Naive thymus-derived CD4-positive, alpha-beta T cell (primary cell): ENCODE data around the gene RAPGEF6. TPM values are rescaled to one million over a fixed set of nuclear protein-coding genes. Genes with fewer than 3 reads are reported as not detected.

Experiments used
- ATAC-seq: fragments of 150-1000 bp; cut with Tn5 transposase; 2 replicates; pipeline ENCODE4 v1.10.0; 2021; ENCODE audit warnings: mild to moderate bottlenecking, moderate library complexity
- CTCF ChIA-PET: fragments of 350-600 bp; sonication (Branson Sonifier 250); formaldehyde crosslinking; loops from one replicate; lab custom pipeline; 2021; ENCODE audit warnings: antibody characterized with exemption; lab: Charles Lee
- POLR2A ChIA-PET: fragments of 350-600 bp; sonication (Branson Sonifier 250); formaldehyde crosslinking; loops from one replicate; lab custom pipeline; 2021; ENCODE audit warnings: antibody characterized with exemption, inconsistent platforms; lab: Charles Lee
- DNase-seq, 9 donors: peaks; one replicate each; pipeline versions ENCODE4 v3.0.0 to v3.0.0-alpha.2; 2020 to 2022; ENCODE audit warnings: mixed read lengths in 1 of 9
- H3K27ac ChIP-seq: one replicate; pipeline ENCODE4 v1.7.0; 2013; ENCODE audit warnings: mild to moderate bottlenecking, low read depth, low read length, moderate library complexity
- H3K27me3 ChIP-seq, 2 donors: one replicate each; pipeline ENCODE4 v1.7.0; 2013; ENCODE audit warnings: low read length in 2 of 2, mild to moderate bottlenecking in 2 of 2, moderate library complexity in 2 of 2; ENCODE audit not compliant: control insufficient read depth in 2 of 2, insufficient read depth in 2 of 2
- H3K36me3 ChIP-seq, 3 experiments: 1 replicate in 2 of 3; 2 replicates in 1 of 3; pipeline ENCODE4 v1.7.0; 2013; ENCODE audit warnings: low read length in 3 of 3, mild to moderate bottlenecking in 3 of 3, moderate library complexity in 1 of 3; ENCODE audit not compliant: insufficient read depth in 3 of 3, control insufficient read depth in 2 of 3
- H3K4me1 ChIP-seq, 2 donors: one replicate each; pipeline ENCODE4 v1.7.0; 2013; ENCODE audit warnings: low read length in 2 of 2, mild to moderate bottlenecking in 2 of 2, moderate library complexity in 1 of 2; ENCODE audit not compliant: control insufficient read depth in 2 of 2, insufficient read depth in 2 of 2
- H3K4me3 ChIP-seq: 2 replicates; pipeline ENCODE4 v1.7.0; 2013; ENCODE audit warnings: mild to moderate bottlenecking, low read length
- H3K9me3 ChIP-seq, 3 experiments: 1 replicate in 2 of 3; 2 replicates in 1 of 3; pipeline ENCODE4 v1.7.0; 2013; ENCODE audit warnings: low read length in 3 of 3; ENCODE audit not compliant: control insufficient read depth in 2 of 3
- H3K27ac Mint-ChIP-seq, 9 donors: one replicate each; pipeline ENCODE4 v1.8.0; 2020 to 2022; ENCODE audit warnings: mixed read lengths in 9 of 9, mild to moderate bottlenecking in 8 of 9, moderate library complexity in 5 of 9, inconsistent platforms in 2 of 9
- H3K27me3 Mint-ChIP-seq, 5 donors: one replicate each; pipeline ENCODE4 v1.8.0; 2021 to 2022; ENCODE audit warnings: mixed read lengths in 5 of 5, mild to moderate bottlenecking in 1 of 5
- H3K36me3 Mint-ChIP-seq, 5 donors: one replicate each; pipeline ENCODE4 v1.8.0; 2020 to 2022; ENCODE audit warnings: mixed read lengths in 5 of 5, mild to moderate bottlenecking in 3 of 5, inconsistent platforms in 1 of 5
- H3K4me1 Mint-ChIP-seq, 7 donors: one replicate each; pipeline ENCODE4 v1.8.0; 2020 to 2022; ENCODE audit warnings: mixed read lengths in 7 of 7, mild to moderate bottlenecking in 3 of 7, inconsistent platforms in 1 of 7
- H3K4me3 Mint-ChIP-seq, 10 donors: one replicate each; pipeline ENCODE4 v1.8.0; 2020 to 2022; ENCODE audit warnings: mild to moderate bottlenecking in 10 of 10, mixed read lengths in 10 of 10, moderate library complexity in 6 of 10, inconsistent platforms in 2 of 10
- H3K9me3 Mint-ChIP-seq, 11 donors: one replicate each; pipeline ENCODE4 v1.8.0; 2020 to 2022; ENCODE audit warnings: mixed read lengths in 11 of 11, mild to moderate bottlenecking in 4 of 11, inconsistent platforms in 1 of 11, moderate library complexity in 1 of 11
- intact Hi-C, 2 donors: fragments of 100-400 bp; cut with micrococcal nuclease; formaldehyde crosslinking; loops; one replicate each; pipeline ENCODE4 v1.15.1; 2023
- polyA plus RNA-seq, 2 donors: library from polyadenylated mRNA; unstranded; fragments of 300-500 nt; fragmentation: Illumina TruSeq; gene quantifications; one replicate each; pipeline ENCODE4 v1.2.3, GENCODE V29; 2021
- total RNA-seq, 6 experiments: library from RNA in 5 of 6; stranded (reverse) in 5 of 6; gene quantifications; 1 replicate in 5 of 6; 2 replicates in 1 of 6; pipeline ENCODE4 v1.2.3 and lab custom pipeline; 2021 to 2026

RAPGEF6 gene
- total and polyA plus RNA-seq, 7 experiments from 2014 or later = 36.7 to 186 (median 90.8) TPM

GRCh38 chr5:131532031-131532640 lies 102.9 kb downstream of the RAPGEF6 start:
- H3K27ac ChIP-seq = peak overlapping the region; percentile 72
- DNase-seq = peak in 6 of 9 donors; percentile 26 to 46 (median 41)
- ChIA-PET CTCF (interaction anchor here (0.7 to 1.3 kb wide), 6 partner anchors 16 to 430 kb away, joined by 3 to 7 read pairs (median 4); no protein-coding TSS in a partner anchor), POLR2A (interaction anchor here (0.5 to 10.1 kb wide), 10 partner anchors 8 to 188 kb away, joined by 3 to 144 read pairs (median 4); no protein-coding TSS in a partner anchor)
- ATAC-seq = peak; percentile 57
- H3K27me3 ChIP-seq = no peaks in the 10 kb centered on the region
- H3K36me3 ChIP-seq = no peaks in the 10 kb centered on the region
- H3K4me1 ChIP-seq = peaks cover 39 to 68% of the 10 kb centered on the region in 2 donors
- intact Hi-C loops = loop anchor here (1.0 to 5.0 kb wide), 5 partner anchors 9 to 100 kb away; no protein-coding TSS in a partner anchor
- peak overlapping the region; percentile 66 to 92 (median 88) for H3K4me3 Mint-ChIP-seq
- H3K4me1 Mint-ChIP-seq = peaks cover 51 to 92% (median 79%) of the 10 kb centered on the region in 7 donors
- no peaks in the 10 kb centered on the region for H3K9me3 ChIP-seq
- H3K4me3 ChIP-seq = peak overlapping the region; percentile 55
- peak overlapping the region; percentile 77 to 95 (median 90) for H3K27ac Mint-ChIP-seq
- no peaks in the 10 kb centered on the region for H3K9me3 Mint-ChIP-seq
- H3K27me3 Mint-ChIP-seq = no peaks in the 10 kb centered on the region
- H3K36me3 Mint-ChIP-seq = peaks cover 0 to 19% (median 10%) of the 10 kb centered on the region in 5 donors

GRCh38 chr5:131530706-131531331 lies 104.2 kb downstream of the RAPGEF6 start:
- Mint-ChIP-seq H3K4me1 (peaks cover 53 to 92% (median 82%) of the 10 kb centered on the region in 7 donors), H3K9me3 (no peaks in the 10 kb centered on the region), H3K4me3 (peak overlapping the region; percentile 21 to 78 (median 70)), H3K27ac (peak overlapping the region; percentile 78 to 89 (median 86)), H3K36me3 (peaks cover 0 to 26% (median 17%) of the 10 kb centered on the region in 5 donors), H3K27me3 (no peaks in the 10 kb centered on the region)
- H3K9me3 ChIP-seq = no peaks in the 10 kb centered on the region
- ChIA-PET CTCF (interaction anchor here (0.9 to 1.2 kb wide), 4 partner anchors 13 to 78 kb away, joined by 3 to 4 read pairs (median 3); no protein-coding TSS in a partner anchor), POLR2A (interaction anchor here (0.6 to 10.1 kb wide), 5 partner anchors 10 to 477 kb away, joined by 3 to 144 read pairs (median 8); no protein-coding TSS in a partner anchor)
- no peaks in the 10 kb centered on the region for H3K27me3 ChIP-seq
- DNase-seq = no peak
- ATAC-seq = peak; percentile 50
- intact Hi-C loops = loop anchor here (1.0 to 5.0 kb wide), 3 partner anchors 11 to 101 kb away; no protein-coding TSS in a partner anchor
- peaks cover 45 to 76% of the 10 kb centered on the region in 2 donors for H3K4me1 ChIP-seq
- no peaks in the 10 kb centered on the region for H3K36me3 ChIP-seq
- peak overlapping the region; percentile 72 for H3K27ac ChIP-seq
- no peak overlapping the region for H3K4me3 ChIP-seq

- Histone ChIP-seq H3K36me3 (no peaks in the 10 kb centered on the region), H3K27ac (peak overlapping the region; percentile 11), H3K4me1 (peaks cover 35 to 77% of the 10 kb centered on the region in 2 donors), H3K9me3 (no peaks in the 10 kb centered on the region), H3K4me3 (peak overlapping the region; percentile 18), H3K27me3 (no peaks in the 10 kb centered on the region)
- ChIA-PET CTCF (interaction anchor here (0.7 kb wide), 1 partner anchor 11 kb away, joined by 3 read pairs; no protein-coding TSS in a partner anchor), POLR2A (interaction anchor here (0.6 to 10.1 kb wide), 5 partner anchors 9 to 144 kb away, joined by 3 to 144 read pairs (median 6); no protein-coding TSS in a partner anchor)
- no peaks in the 10 kb centered on the region for H3K27me3 Mint-ChIP-seq
- no peaks in the 10 kb centered on the region for H3K9me3 Mint-ChIP-seq
- ATAC-seq = no peak
- peaks cover 0 to 22% (median 17%) of the 10 kb centered on the region in 5 donors for H3K36me3 Mint-ChIP-seq
- peak overlapping the region; percentile 53 to 91 (median 81) for H3K27ac Mint-ChIP-seq
- H3K4me3 Mint-ChIP-seq = peak overlapping the region; percentile 16 to 85 (median 67)
- intact Hi-C loops = loop anchor here in 1 of 2 donors (5.0 kb wide), 1 partner anchor 34 kb away; no protein-coding TSS in a partner anchor
- no peak for DNase-seq
- H3K4me1 Mint-ChIP-seq = peaks cover 49 to 91% (median 79%) of the 10 kb centered on the region in 7 donors
These were observed 106.3 kb downstream of the RAPGEF6 start for GRCh38 chr5:131528682-131529081.

- ChIA-PET CTCF (no interaction called here), POLR2A (interaction anchor here (10.1 kb wide), 1 partner anchor 20 kb away, joined by 144 read pairs; no protein-coding TSS in a partner anchor)
- peaks cover 0 to 1% (median 0%) of the 10 kb centered on the region in 3 experiments for H3K36me3 ChIP-seq
- H3K4me3 ChIP-seq = no peak overlapping the region
- no peaks in the 10 kb centered on the region for H3K27me3 Mint-ChIP-seq
- H3K9me3 ChIP-seq = no peaks in the 10 kb centered on the region
- peak overlapping the region in 8 of 10 donors; percentile 0 to 62 (median 40) for H3K4me3 Mint-ChIP-seq
- peak overlapping the region in 8 of 9 donors; percentile 15 to 88 (median 52) for H3K27ac Mint-ChIP-seq
- peaks cover 16 to 61% of the 10 kb centered on the region in 2 donors for H3K4me1 ChIP-seq
- peaks cover 0 to 2% (median 0%) of the 10 kb centered on the region in 11 donors for H3K9me3 Mint-ChIP-seq
- no peak overlapping the region for H3K27ac ChIP-seq
- peaks cover 0 to 28% (median 20%) of the 10 kb centered on the region in 5 donors for H3K36me3 Mint-ChIP-seq
- no peak for DNase-seq
- no peaks in the 10 kb centered on the region for H3K27me3 ChIP-seq
- peaks cover 50 to 92% (median 87%) of the 10 kb centered on the region in 7 donors for H3K4me1 Mint-ChIP-seq
- intact Hi-C loops = loop anchor here in 1 of 2 donors (5.0 kb wide), 1 partner anchor 36 kb away; no protein-coding TSS in a partner anchor
- ATAC-seq = peak; percentile 56
These were observed 109.2 kb downstream of the RAPGEF6 start for GRCh38 chr5:131525805-131526204.

GRCh38 chr5:131524431-131524830 lies 110.6 kb downstream of the RAPGEF6 start:
- intact Hi-C loops = no loop called here
- ATAC-seq = no peak
- Histone ChIP-seq H3K4me1 (peaks cover 9 to 49% of the 10 kb centered on the region in 2 donors), H3K27me3 (no peaks in the 10 kb centered on the region), H3K27ac (no peak overlapping the region), H3K9me3 (no peaks in the 10 kb centered on the region), H3K4me3 (no peak overlapping the region), H3K36me3 (peaks cover 0 to 12% (median 0%) of the 10 kb centered on the region in 3 experiments)
- H3K9me3 Mint-ChIP-seq = peaks cover 0 to 2% (median 0%) of the 10 kb centered on the region in 11 donors
- POLR2A ChIA-PET = interaction anchor here (0.6 to 1.8 kb wide), 6 partner anchors 8 to 22 kb away, joined by 3 to 4 read pairs (median 3); no protein-coding TSS in a partner anchor
- no peak for DNase-seq
- peak overlapping the region in 7 of 10 donors; percentile 25 to 61 (median 50) for H3K4me3 Mint-ChIP-seq
- H3K4me1 Mint-ChIP-seq = peaks cover 45 to 90% (median 83%) of the 10 kb centered on the region in 7 donors
- peaks cover 0 to 37% (median 25%) of the 10 kb centered on the region in 5 donors for H3K36me3 Mint-ChIP-seq
- no peaks in the 10 kb centered on the region for H3K27me3 Mint-ChIP-seq
- peak overlapping the region in 5 of 9 donors; percentile 12 to 87 (median 75) for H3K27ac Mint-ChIP-seq
- CTCF ChIA-PET = interaction anchor here (0.6 to 1.5 kb wide), 6 partner anchors 9 to 164 kb away, joined by 3 to 4 read pairs (median 4); no protein-coding TSS in a partner anchor
